ENCODE data around the gene HMGCLL1.

GRCh38 chr6:55621993-55622392 is 43.0 kb upstream of the HMGCLL1 start:
- TF ChIP-seq POLR2A (IDR thresholded peaks at IDR 0.05; ENCODE audit: low read length), result no peak
- TF ChIP-seq GATA1 (IDR thresholded peaks at IDR 0.05; ENCODE audit: low read depth, low read length), result no peak

Data from erythroblast (primary cell).